Effector memory CD8-positive, alpha-beta T cell (primary cell): ENCODE measurements around the gene ARHGEF1.
"Not testable (repeated sequence)": the region's sequence is repeated elsewhere in the genome, so short reads cannot be mapped to it uniquely, and the experiment has no call there.

Experiments
- ATAC-seq: fragments of 150-1000 bp; cut with Tn5 transposase; replicated peaks from 2 replicates; pipeline ENCODE4 v1.10.0; 2021; ENCODE audit warnings: mild to moderate bottlenecking, moderate library complexity
- DNase-seq, 3 experiments: peaks; one replicate each; pipeline ENCODE4 v3.0.0; 2021
- H3K27ac Mint-ChIP-seq, 2 donors: one replicate each; pipeline ENCODE4 v1.8.0; 2022; ENCODE audit warnings: mild to moderate bottlenecking in 2 of 2, mixed read lengths in 2 of 2, moderate library complexity in 2 of 2
- H3K27me3 Mint-ChIP-seq, 2 donors: one replicate each; pipeline ENCODE4 v1.8.0; 2022; ENCODE audit warnings: mixed read lengths in 2 of 2
- H3K36me3 Mint-ChIP-seq: one replicate; pipeline ENCODE4 v1.8.0; 2022; ENCODE audit warnings: mild to moderate bottlenecking, moderate library complexity, mixed read lengths; ENCODE audit not compliant: insufficient read depth
- H3K4me1 Mint-ChIP-seq, 2 donors: one replicate each; pipeline ENCODE4 v1.8.0; 2022; ENCODE audit warnings: low read depth in 2 of 2, mixed read lengths in 2 of 2
- H3K4me3 Mint-ChIP-seq, 2 donors: one replicate each; pipeline ENCODE4 v1.8.0; 2022; ENCODE audit warnings: mild to moderate bottlenecking in 2 of 2, mixed read lengths in 2 of 2, moderate library complexity in 2 of 2
- H3K9me3 Mint-ChIP-seq, 2 donors: one replicate each; pipeline ENCODE4 v1.8.0; 2022; ENCODE audit warnings: mixed read lengths in 2 of 2

The ARHGEF1 gene

GRCh38 chr19:41908724-41909464, 25.9 kb downstream of the ARHGEF1 start:
- peaks cover 6 to 8% of the 10 kb centered on the region in 2 donors for H3K27me3 Mint-ChIP-seq
- H3K4me3 Mint-ChIP-seq, result no peak overlapping the region
- ATAC-seq (no peak), DNase-seq (no peak)
- no peaks in the 10 kb centered on the region for H3K9me3 Mint-ChIP-seq
- H3K27ac Mint-ChIP-seq, result peak overlapping the region; percentile 67 to 82
- H3K36me3 Mint-ChIP-seq, result peaks cover 77% of the 10 kb centered on the region
- H3K4me1 Mint-ChIP-seq, result peaks cover 53% of the 10 kb centered on the region in 2 donors

DNA sequence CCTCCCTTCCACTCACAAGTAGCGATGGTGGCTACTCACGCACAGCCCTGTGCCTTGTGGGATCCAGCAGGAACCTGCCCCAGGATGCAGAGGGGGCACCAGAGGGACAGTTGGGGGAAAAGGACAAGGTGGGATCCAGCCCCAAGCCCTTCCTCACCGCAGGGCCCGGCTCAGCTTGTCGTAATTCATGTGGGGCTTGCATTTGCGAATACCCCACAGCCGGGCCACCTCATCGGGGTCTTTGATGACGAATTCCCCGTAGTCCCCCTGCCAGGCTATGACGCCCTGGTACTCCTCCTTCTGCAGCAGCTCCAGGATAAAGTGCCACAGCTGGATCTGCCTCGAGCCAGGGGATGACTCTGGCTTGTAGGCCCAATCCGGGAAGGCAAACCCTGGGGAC, 26.7 kb downstream of the ARHGEF1 start:
- Mint-ChIP-seq H3K9me3 (no peaks in the 10 kb centered on the region), H3K27me3 (peaks cover 8 to 13% of the 10 kb centered on the region in 2 donors), H3K36me3 (peaks cover 72% of the 10 kb centered on the region), H3K27ac (peak overlapping the region; percentile 81 to 82), H3K4me3 (no peak overlapping the region), H3K4me1 (peaks cover 51 to 52% of the 10 kb centered on the region in 2 donors)
- ATAC-seq (no peak), DNase-seq (no peak)

DNA sequence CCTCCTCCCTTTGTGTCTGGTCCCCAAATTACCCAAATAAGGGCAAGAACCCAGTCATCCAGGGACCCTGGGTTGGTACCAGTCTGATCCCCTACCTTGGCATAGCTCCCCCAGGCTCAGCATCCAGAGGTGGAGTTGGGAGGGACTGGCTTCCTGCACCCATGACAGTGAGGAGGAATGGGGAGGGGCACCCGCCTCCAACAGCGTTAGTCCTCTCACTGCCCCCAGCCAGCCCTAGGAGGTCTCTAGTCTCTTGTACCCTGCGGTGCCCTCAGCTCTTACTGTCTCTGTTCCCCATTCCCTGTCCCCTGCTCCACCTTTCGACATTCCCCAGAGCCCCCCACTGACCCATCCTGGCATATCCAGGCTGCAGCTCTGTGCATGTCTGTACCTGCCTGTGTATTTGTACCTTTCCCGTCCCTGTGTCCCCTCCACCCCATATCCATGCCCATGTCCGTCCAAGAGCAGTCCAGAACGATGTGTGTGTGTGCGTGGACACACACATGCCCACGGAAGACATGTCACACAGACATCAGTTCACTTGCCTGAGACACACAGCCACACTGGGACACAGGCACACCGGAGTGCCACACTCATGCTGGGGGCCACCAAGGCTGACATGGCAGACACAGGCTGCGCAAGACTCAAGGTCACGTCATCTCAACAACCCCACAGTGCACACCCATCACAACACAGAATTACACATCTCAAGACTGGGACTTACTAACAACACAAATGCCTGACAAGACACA, 27.4 kb downstream of the ARHGEF1 start:
- H3K4me1 Mint-ChIP-seq, result peaks cover 48 to 49% of the 10 kb centered on the region in 2 donors
- no peak for DNase-seq
- H3K27me3 Mint-ChIP-seq, result peaks cover 8 to 13% of the 10 kb centered on the region in 2 donors
- peak overlapping the region; percentile 80 to 81 for H3K27ac Mint-ChIP-seq
- no peak overlapping the region for H3K4me3 Mint-ChIP-seq
- peak; percentile 4 for ATAC-seq
- H3K9me3 Mint-ChIP-seq, result no peaks in the 10 kb centered on the region
- peaks cover 65% of the 10 kb centered on the region for H3K36me3 Mint-ChIP-seq

GRCh38 chr19:41910992-41911888, 28.3 kb downstream of the ARHGEF1 start:
- Mint-ChIP-seq H3K36me3 (peaks cover 57% of the 10 kb centered on the region), H3K9me3 (no peaks in the 10 kb centered on the region), H3K4me1 (peaks cover 42 to 44% of the 10 kb centered on the region in 2 donors), H3K27ac (peak overlapping the region; percentile 50 to 81), H3K27me3 (peaks cover 8 to 13% of the 10 kb centered on the region in 2 donors), H3K4me3 (peak overlapping the region in 1 of 2 donors; percentile 41)
- ATAC-seq (peak; percentile 41), DNase-seq (no peak)

- peaks cover 37 to 38% of the 10 kb centered on the region in 2 donors for H3K4me1 Mint-ChIP-seq
- peak overlapping the region in 1 of 2 donors; percentile 41 for H3K4me3 Mint-ChIP-seq
- no peak for ATAC-seq
- no peak for DNase-seq
- peak overlapping the region; percentile 81 to 83 for H3K27ac Mint-ChIP-seq
- H3K36me3 Mint-ChIP-seq, result peaks cover 48% of the 10 kb centered on the region
- peaks cover 8 to 13% of the 10 kb centered on the region in 2 donors for H3K27me3 Mint-ChIP-seq
- H3K9me3 Mint-ChIP-seq, result no peaks in the 10 kb centered on the region
These were observed 29.1 kb downstream of the ARHGEF1 start for GRCh38 chr19:41911889-41912731.

DNA sequence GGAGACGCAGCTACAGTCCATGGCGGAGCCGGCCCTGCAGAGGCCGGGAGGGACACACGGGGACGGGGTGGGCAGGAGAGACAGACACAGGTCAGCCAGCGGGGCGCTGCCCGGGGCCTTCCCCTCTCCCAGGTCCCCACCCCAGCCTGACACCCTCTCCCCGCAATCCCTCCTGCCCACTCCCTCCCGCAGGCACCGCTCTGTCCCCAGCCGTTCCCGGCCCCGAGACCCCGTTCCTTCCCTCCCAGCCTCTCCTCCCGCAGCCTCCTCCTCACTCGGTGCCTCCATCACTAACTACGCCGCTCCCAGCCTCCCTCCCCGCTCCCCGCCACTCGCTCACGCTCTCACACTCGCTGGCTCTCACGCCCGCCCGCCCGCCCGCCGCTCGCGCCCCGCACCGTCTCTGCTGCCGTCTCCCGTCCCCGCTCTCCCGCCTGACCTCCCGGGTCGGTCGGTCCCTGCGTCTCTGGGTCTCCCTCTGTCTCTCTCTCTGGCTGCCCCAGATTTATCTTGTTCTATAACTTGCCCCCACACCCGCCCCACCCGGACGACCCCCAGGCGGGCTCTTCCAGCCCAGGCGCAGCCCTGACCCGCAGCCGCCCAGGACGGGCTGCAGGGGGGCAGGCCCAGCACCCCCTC, 30.0 kb downstream of the ARHGEF1 start:
- Mint-ChIP-seq H3K4me1 (peaks cover 34 to 38% of the 10 kb centered on the region in 2 donors), H3K27ac (peak overlapping the region in 1 of 2 donors; percentile 83), H3K27me3 (peaks cover 8 to 13% of the 10 kb centered on the region in 2 donors), H3K9me3 (no peaks in the 10 kb centered on the region), H3K4me3 (peak overlapping the region in 1 of 2 donors; percentile 60), H3K36me3 (peaks cover 46% of the 10 kb centered on the region)
- ATAC-seq (peak; percentile 38), DNase-seq (no peak)

- Mint-ChIP-seq H3K27me3 (peaks cover 8 to 13% of the 10 kb centered on the region in 2 donors), H3K9me3 (no peaks in the 10 kb centered on the region), H3K4me1 (peaks cover 34 to 36% of the 10 kb centered on the region in 2 donors), H3K27ac (peak overlapping the region in 1 of 2 donors; percentile 83), H3K4me3 (peak overlapping the region in 1 of 2 donors; percentile 60), H3K36me3 (peaks cover 41% of the 10 kb centered on the region)
- ATAC-seq, result peak; percentile 3
- no peak for DNase-seq
These were observed 30.8 kb downstream of the ARHGEF1 start for GRCh38 chr19:41913538-41914423.

- Mint-ChIP-seq H3K4me3 (peak overlapping the region in 1 of 2 donors; percentile 60), H3K4me1 (peaks cover 30 to 34% of the 10 kb centered on the region in 2 donors), H3K36me3 (peaks cover 34% of the 10 kb centered on the region), H3K27ac (peak overlapping the region in 1 of 2 donors; percentile 57), H3K27me3 (peaks cover 8 to 13% of the 10 kb centered on the region in 2 donors)
- ATAC-seq, DNase-seq, H3K9me3 Mint-ChIP-seq: not testable (repeated sequence)
These were observed 31.4 kb downstream of the ARHGEF1 start for GRCh38 chr19:41914424-41914834.

GRCh38 chr19:41915021-41915775, 32.2 kb downstream of the ARHGEF1 start:
- H3K4me3 Mint-ChIP-seq, result no peak overlapping the region
- DNase-seq (no peak), ATAC-seq (no peak)
- peaks cover 27 to 33% of the 10 kb centered on the region in 2 donors for H3K4me1 Mint-ChIP-seq
- peaks cover 31% of the 10 kb centered on the region for H3K36me3 Mint-ChIP-seq
- H3K27ac Mint-ChIP-seq, result no peak overlapping the region
- H3K27me3 Mint-ChIP-seq, result peaks cover 8 to 13% of the 10 kb centered on the region in 2 donors
- no peaks in the 10 kb centered on the region for H3K9me3 Mint-ChIP-seq

- peaks cover 25% of the 10 kb centered on the region for H3K36me3 Mint-ChIP-seq
- peaks cover 10 to 13% of the 10 kb centered on the region in 2 donors for H3K27me3 Mint-ChIP-seq
- H3K27ac Mint-ChIP-seq, result no peak overlapping the region
- H3K9me3 Mint-ChIP-seq, result no peaks in the 10 kb centered on the region
- peaks cover 20 to 26% of the 10 kb centered on the region in 2 donors for H3K4me1 Mint-ChIP-seq
- ATAC-seq, result peak; percentile 39
- H3K4me3 Mint-ChIP-seq, result no peak overlapping the region
- DNase-seq, result no peak
These were observed 32.9 kb downstream of the ARHGEF1 start for GRCh38 chr19:41915776-41916414.
